Thyroid gland (tissue), 4 donors: Measurements from ENCODE around the gene ZDHHC9.

Experiments used
- POLR2A ChIP-seq, 2 donors: fragments of 450-650 bp; IDR thresholded peaks; one replicate each; pipeline ENCODE4 v1.6.1; 2017; ENCODE audit warnings: antibody characterized with exemption in 2 of 2, mild to moderate bottlenecking in 2 of 2, moderate library complexity in 1 of 2
- TF ChIP-seq, protein P1 (sequence below), 6 experiments: fragments of 200-600 bp in 3 of 6; fragments of 450-650 bp in 3 of 6; sonication (generic) in 3 of 6; IDR thresholded peaks; one replicate each; pipeline ENCODE4 v1.5.1; 2016 to 2019; ENCODE audit warnings: antibody characterized with exemption in 6 of 6, mild to moderate bottlenecking in 2 of 6, inconsistent platforms in 1 of 6, moderate library complexity in 1 of 6

- no peak for TF ChIP-seq POLR2A (IDR thresholded peaks at IDR 0.05)
- TF ChIP-seq, protein P1, sequence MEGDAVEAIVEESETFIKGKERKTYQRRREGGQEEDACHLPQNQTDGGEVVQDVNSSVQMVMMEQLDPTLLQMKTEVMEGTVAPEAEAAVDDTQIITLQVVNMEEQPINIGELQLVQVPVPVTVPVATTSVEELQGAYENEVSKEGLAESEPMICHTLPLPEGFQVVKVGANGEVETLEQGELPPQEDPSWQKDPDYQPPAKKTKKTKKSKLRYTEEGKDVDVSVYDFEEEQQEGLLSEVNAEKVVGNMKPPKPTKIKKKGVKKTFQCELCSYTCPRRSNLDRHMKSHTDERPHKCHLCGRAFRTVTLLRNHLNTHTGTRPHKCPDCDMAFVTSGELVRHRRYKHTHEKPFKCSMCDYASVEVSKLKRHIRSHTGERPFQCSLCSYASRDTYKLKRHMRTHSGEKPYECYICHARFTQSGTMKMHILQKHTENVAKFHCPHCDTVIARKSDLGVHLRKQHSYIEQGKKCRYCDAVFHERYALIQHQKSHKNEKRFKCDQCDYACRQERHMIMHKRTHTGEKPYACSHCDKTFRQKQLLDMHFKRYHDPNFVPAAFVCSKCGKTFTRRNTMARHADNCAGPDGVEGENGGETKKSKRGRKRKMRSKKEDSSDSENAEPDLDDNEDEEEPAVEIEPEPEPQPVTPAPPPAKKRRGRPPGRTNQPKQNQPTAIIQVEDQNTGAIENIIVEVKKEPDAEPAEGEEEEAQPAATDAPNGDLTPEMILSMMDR (IDR thresholded peaks at IDR 0.05): no peak
Observed at GRCh38 chrX:129786210-129786651, 57.5 kb downstream of the ZDHHC9 start.
